Stimulated activated CD4-positive, alpha-beta T cell treated with anti-CD3 and anti-CD28 coated beads, TNF-alpha, amount 100 ng/mL, for 4 hours (primary cell): ENCODE measurements around the gene FASTKD1.

Experiments used
- DNase-seq, 3 experiments: peaks; one replicate each; pipeline ENCODE4 v3.0.0-alpha.2; 2020; ENCODE audit warnings: low read depth in 3 of 3

Gene FASTKD1

DNA sequence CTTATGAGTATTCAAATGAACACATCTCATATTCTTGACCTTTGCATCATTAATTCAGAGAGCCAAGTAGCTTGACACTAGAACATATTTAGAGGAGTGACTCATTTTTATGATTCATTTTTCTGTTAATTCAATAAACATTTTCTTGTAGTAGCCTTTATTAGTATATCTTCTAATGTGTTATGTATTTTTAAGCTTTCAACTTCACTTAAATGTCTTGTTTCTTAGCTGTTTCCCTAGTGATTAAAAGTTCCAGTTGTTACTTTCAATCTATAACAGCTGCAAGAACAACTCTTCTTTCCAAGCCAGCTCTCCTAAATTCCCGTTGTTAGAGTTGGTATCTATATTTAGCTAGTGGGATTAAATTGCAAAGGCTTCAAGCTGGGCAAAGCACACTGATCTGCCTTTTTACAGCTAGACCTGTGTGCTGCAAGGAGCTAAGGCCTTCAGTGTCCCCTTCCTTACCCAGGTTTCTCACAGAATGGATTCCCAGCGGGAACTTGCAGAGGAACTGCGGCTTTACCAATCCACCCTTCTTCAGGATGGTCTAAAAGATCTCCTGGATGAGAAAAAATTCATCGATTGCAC is 64.3 kb downstream of the FASTKD1 start, which contains the start of gene KLHL41:
TSS of gene KLHL41 (plus strand) at position 405 of the 588 bp plus-strand sequence. CDS start at position 482, 77 bp downstream.
- no peak for DNase-seq

DNA sequence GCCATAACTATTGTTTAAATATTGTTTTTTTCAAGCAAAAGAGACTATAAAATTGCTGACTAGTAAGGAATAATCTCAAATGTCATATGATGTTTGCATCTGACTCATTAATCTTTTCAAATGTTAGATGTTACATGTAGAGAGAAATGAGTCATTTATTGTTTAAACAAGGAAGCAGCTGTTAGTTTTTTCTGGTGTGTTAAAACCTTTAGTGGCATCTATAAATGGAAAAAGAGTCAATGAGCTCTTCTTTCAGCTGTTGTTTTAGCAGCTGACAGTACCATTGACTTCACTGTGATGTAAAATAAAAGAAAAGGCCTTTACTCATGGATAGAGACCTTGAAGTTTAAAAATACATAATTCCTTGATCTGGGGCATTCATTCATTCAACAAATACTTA is 66.0 kb downstream of the FASTKD1 start:
- DNase-seq, result no peak

DNA sequence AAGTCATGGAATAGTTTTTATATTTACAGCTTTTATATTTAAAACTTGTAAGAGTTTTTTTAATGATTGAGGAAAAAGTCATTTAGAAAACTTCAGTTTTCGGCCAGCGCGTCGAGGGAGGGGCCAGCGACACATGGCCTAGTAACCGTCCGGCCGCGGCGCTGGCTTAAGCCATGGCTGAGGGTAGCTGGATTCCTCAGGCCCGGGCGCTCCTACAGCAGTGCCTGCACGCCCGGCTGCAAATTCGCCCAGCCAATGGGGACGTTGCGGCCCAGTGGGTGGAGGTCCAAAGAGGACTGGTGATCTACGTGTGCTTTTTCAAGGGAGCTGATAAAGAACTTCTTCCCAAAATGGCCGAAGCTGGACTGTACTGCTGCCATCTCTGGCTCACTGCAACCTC is 69.0 kb downstream of the FASTKD1 start:
- DNase-seq, result no peak

DNA sequence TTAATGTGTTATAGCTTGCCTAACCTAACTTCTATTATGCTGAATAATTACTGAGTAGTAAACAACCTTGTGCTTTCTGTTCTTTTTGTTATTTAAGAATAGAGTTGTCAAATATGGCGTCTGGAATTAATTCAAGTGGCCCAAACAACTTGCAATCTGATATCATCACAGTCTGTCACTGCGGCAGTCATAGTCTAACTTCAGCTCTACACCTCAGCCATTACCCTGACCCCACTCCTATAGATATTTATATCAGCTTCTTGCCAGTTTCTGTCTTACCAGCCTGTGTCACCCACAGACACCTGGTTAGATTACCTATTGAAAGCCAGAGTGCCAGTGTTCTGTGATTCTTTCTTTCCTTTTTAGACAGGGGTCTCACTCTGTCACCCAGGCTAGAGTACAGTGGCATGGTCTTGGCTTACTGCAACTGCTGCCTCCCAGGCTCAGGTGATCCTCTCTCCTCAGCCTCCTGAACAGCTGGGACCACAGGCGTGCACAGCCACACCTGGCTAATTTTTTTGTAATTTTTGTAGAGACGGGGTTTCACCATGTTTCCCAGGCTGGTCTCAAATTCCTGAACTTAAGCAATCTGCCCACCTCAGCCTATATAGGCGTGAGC is 78.2 kb downstream of the FASTKD1 start:
- DNase-seq, result no peak

DNA sequence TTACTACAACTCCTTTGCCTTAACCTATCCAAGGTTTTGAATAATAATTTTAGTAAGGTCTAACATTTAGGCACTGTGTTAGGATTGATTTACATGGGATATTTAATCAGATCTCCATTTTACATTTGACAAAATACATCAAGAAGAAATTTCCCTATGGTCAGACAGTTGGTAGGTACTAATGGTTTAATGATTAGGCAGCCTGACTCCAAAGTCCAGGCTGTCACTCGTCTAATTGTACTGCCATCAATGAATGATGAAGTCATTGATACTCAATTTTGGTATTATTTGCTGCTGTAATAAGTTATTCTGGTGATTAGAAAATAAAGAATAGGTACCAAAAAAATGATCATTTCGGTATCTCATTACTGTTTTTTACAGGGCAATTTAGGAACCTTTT is 80.3 kb downstream of the FASTKD1 start:
- DNase-seq, result no peak

DNA sequence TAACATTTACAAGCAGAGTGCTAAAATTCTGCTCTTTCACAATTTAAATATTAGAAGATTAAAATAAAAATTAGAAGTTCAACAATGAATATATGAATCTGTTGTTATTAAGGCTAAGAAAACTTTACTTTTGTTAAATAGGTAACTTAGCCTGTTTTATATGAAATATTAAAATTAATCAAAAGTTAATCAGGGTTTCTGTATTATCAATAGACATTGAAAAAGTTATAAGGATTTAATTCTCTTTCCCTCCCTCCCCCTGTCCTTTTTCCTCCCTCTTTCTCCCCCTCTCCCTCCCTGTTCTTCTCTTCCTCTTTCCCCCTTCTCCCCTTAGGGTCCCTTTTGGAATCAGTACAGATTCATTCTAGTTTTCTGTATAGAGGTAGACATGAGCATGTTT is 82.3 kb downstream of the FASTKD1 start:
- DNase-seq, result no peak

DNA sequence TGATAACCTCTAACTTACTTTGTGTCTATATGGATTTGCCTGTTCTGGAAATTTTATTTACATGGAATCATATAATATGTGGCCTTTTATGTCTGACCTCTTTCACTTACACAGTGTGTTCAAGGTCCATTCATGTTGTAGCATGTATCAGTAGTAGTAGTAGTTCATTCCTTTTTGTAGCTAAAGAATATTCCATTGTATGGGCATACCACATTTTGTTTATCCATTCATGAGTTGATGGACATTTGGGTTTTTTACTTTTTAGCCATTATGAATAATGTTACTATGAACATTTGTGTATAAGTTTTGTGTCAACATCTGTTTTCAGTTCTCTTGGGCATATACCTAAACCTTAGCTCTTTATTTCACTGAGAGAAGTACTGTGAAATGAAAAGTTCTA is 82.8 kb downstream of the FASTKD1 start:
- DNase-seq, result no peak

DNA sequence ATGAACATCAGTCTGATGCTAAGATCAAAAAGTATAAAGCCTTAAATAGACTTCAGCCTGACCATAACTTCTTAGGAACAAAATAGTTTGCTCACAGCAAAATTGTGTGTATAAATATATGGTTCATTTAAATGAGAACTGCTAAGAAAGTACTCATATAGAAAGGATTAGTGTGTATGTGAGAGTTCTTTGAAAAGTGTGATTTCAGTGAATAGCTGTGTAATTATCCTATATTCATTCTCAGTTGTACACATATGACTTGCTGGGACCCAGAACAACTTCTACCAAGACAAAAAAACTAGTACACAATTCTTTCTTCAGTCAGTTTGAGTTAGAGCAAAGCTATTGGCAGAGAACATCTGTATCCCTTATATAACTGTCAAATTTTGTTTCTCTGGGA is 87.2 kb downstream of the FASTKD1 start:
- DNase-seq, result no peak

DNA sequence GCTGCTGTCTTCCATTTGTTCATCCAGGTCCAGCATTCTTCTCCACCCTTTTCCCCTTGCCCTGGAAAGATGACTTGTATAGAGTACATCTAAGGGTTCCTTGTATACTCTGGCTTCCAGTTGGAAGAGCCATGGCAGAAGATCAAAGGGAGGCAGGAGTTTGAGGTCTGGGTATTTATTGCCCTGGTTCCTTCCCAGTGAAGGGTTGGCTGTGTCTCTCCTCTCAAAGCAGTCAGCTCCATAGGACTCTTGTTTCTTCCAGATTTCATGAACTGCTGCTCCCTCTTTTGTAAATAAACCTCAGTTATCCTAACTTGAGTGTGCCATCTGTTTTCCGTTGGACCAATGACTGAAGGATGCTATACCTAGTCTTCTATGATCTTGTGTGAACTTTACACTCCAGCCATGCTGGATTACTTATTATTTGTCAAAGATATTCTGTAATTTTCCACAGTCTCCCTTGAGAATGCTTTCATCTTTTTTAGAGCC is 88.0 kb downstream of the FASTKD1 start:
- no peak for DNase-seq

DNA sequence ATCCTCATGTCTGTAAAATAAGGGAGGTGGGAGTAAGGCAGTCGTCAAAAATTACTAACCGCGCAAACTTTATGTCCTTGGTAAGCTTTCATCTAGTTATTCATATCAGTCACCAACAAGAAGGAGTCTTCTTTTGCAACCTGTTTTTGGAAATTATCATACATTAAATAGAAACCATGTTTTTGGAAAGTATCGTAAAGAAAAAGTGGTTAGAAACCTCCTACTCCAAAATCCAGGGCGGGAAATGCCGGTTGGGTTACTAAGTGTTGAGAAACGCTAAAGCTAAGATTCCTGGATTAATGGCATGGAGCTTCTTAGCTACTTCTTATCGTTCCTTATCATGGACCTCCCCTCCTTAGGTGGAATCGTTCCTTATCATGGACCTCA is 93.6 kb downstream of the FASTKD1 start:
- DNase-seq, result no peak
